DND-41 (cell line): Measurements from ENCODE around the gene MYCN.

Source experiments
- ATAC-seq: fragments of 200-7000 bp; cut with Tn5 transposase; 3 replicates; pipeline ENCODE4 v1.9.1; 2021; ENCODE audit warnings: low read depth; ENCODE audit not compliant: insufficient read depth
- DNase-seq: peaks from one replicate; pipeline ENCODE4 v3.0.0-alpha.2; 2020
- H2AFZ ChIP-seq: 2 replicates; pipeline ENCODE4 v1.6.0; 2012; ENCODE audit warnings: low read depth, low read length
- H3K27ac ChIP-seq: 2 replicates; pipeline ENCODE4 v1.5.1; 2012; ENCODE audit warnings: low read length, inconsistent platforms
- H3K27me3 ChIP-seq: fragments of 200-600 bp; sonication (generic); 2 replicates; pipeline ENCODE4 v1.6.0; 2012; ENCODE audit warnings: low read length, mild to moderate bottlenecking, inconsistent platforms; ENCODE audit not compliant: insufficient read depth, poor library complexity
- H3K36me3 ChIP-seq: 2 replicates; pipeline ENCODE4 v1.5.1; 2012; ENCODE audit warnings: low read length, inconsistent platforms; ENCODE audit not compliant: insufficient read depth
- H3K4me1 ChIP-seq: 2 replicates; pipeline ENCODE4 v1.5.1; 2012; ENCODE audit warnings: mild to moderate bottlenecking, low read length; ENCODE audit not compliant: insufficient read depth
- H3K4me2 ChIP-seq: 2 replicates; pipeline ENCODE4 v1.6.0; 2012; ENCODE audit warnings: mild to moderate bottlenecking, moderate library complexity, low read length, inconsistent platforms; ENCODE audit not compliant: insufficient read depth
- H3K4me3 ChIP-seq, 2 experiments: fragments of 200-600 bp in 1 of 2; shearing (Covaris generic) in 1 of 2; 2 replicates each; pipeline ENCODE4 v1.5.1; 2012 to 2016; ENCODE audit warnings: inconsistent platforms in 2 of 2, low read length in 2 of 2, mild to moderate bottlenecking in 2 of 2, low read depth in 1 of 2, moderate library complexity in 1 of 2
- H3K79me2 ChIP-seq: 2 replicates; pipeline ENCODE4 v1.6.0; 2012; ENCODE audit warnings: low read length, inconsistent platforms; ENCODE audit not compliant: insufficient read depth
- H3K9ac ChIP-seq: 2 replicates; pipeline ENCODE4 v1.6.0; 2012; ENCODE audit warnings: low read depth, mild to moderate bottlenecking, inconsistent platforms, low read length, moderate library complexity
- H3K9me3 ChIP-seq: 2 replicates; pipeline ENCODE4 v1.5.1; 2012; ENCODE audit warnings: low read length, moderate library complexity, mild to moderate bottlenecking, inconsistent platforms; ENCODE audit not compliant: insufficient read depth, severe bottlenecking
- H4K20me1 ChIP-seq: 2 replicates; pipeline ENCODE4 v1.6.0; 2012; ENCODE audit warnings: low read length; ENCODE audit not compliant: insufficient read depth
- CTCF ChIP-seq: IDR thresholded peaks from 2 replicates; pipeline ENCODE4 v1.5.1; 2012; ENCODE audit warnings: borderline replicate concordance, low read length, moderate library complexity, mild to moderate bottlenecking; ENCODE audit not compliant: poor library complexity, severe bottlenecking; ENCODE audit errors: extremely low read depth
- EZH2 ChIP-seq: IDR thresholded peaks from 3 replicates; pipeline ENCODE4 v1.6.1; 2012; ENCODE audit warnings: borderline replicate concordance, low read depth, mild to moderate bottlenecking, moderate library complexity, low read length, inconsistent platforms; ENCODE audit not compliant: severe bottlenecking

The MYCN gene

GRCh38 chr2:15970701-15971100, 30.4 kb downstream of the MYCN start:
- H3K27ac ChIP-seq, result no peak overlapping the region
- H3K36me3 ChIP-seq, result no peaks in the 10 kb centered on the region
- ATAC-seq, result no peak
- H3K9ac ChIP-seq, result no peak overlapping the region
- H3K4me2 ChIP-seq, result no peak overlapping the region
- H4K20me1 ChIP-seq, result no peaks in the 10 kb centered on the region
- H2AFZ ChIP-seq, result no peak overlapping the region
- no peaks in the 10 kb centered on the region for H3K4me1 ChIP-seq
- no peak for TF ChIP-seq CTCF
- no peak for TF ChIP-seq EZH2
- no peak overlapping the region for H3K4me3 ChIP-seq
- no peaks in the 10 kb centered on the region for H3K9me3 ChIP-seq
- DNase-seq, result no peak
- no peaks in the 10 kb centered on the region for H3K27me3 ChIP-seq
- no peaks in the 10 kb centered on the region for H3K79me2 ChIP-seq

- H3K27me3 ChIP-seq, result no peaks in the 10 kb centered on the region
- no peak overlapping the region for H3K4me2 ChIP-seq
- DNase-seq (no peak), ATAC-seq (no peak)
- H3K4me3 ChIP-seq, result no peak overlapping the region
- no peaks in the 10 kb centered on the region for H3K9me3 ChIP-seq
- H3K4me1 ChIP-seq, result no peaks in the 10 kb centered on the region
- H3K36me3 ChIP-seq, result no peaks in the 10 kb centered on the region
- H2AFZ ChIP-seq, result no peak overlapping the region
- H3K27ac ChIP-seq, result no peak overlapping the region
- TF ChIP-seq EZH2 (no peak), CTCF (no peak)
- no peaks in the 10 kb centered on the region for H4K20me1 ChIP-seq
- no peaks in the 10 kb centered on the region for H3K79me2 ChIP-seq
- no peak overlapping the region for H3K9ac ChIP-seq
Observed at GRCh38 chr2:15971351-15971750, 31.0 kb downstream of the MYCN start.

- Histone ChIP-seq H3K4me3 (no peak overlapping the region), H3K36me3 (no peaks in the 10 kb centered on the region), H3K79me2 (no peaks in the 10 kb centered on the region), H3K27me3 (no peaks in the 10 kb centered on the region), H3K9me3 (no peaks in the 10 kb centered on the region), H3K4me2 (no peak overlapping the region), H3K9ac (no peak overlapping the region), H2AFZ (no peak overlapping the region), H3K27ac (no peak overlapping the region), H3K4me1 (no peaks in the 10 kb centered on the region), H4K20me1 (no peaks in the 10 kb centered on the region)
- DNase-seq (no peak), ATAC-seq (no peak)
- TF ChIP-seq EZH2 (no peak), CTCF (no peak)
Observed at GRCh38 chr2:15971831-15972522, 31.6 kb downstream of the MYCN start.
